ENCODE data around the gene SLC35F6. TPM values are rescaled to one million over a fixed set of nuclear protein-coding genes. Genes with fewer than 3 reads are reported as not detected.

The SLC35F6 gene
- total RNA-seq, 1 experiment from 2014 or later: 10.3 TPM

DNA sequence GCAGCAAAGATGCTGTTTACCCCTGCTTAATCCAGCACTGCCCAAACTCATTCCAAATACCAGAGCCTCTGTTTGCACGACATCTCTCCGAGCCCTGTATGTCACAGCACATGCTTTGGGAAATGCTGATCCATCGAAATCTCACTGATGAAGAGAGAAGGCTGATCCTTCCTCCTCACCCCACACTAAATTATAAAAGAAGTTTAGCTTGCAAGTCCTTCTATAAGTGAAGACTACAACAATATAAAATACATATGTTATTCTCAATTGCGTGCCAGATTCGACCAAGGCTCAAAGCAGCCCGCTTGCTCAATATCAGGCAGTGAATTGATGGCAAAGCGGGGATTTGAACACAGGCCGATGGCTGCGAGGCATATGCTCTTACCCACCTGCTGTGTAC lies 30.7 kb upstream of the SLC35F6 start:
- CTCF ChIA-PET: no interaction called here
- ATAC-seq: no peak
- POLR2A ChIA-PET: no interaction called here

DNA sequence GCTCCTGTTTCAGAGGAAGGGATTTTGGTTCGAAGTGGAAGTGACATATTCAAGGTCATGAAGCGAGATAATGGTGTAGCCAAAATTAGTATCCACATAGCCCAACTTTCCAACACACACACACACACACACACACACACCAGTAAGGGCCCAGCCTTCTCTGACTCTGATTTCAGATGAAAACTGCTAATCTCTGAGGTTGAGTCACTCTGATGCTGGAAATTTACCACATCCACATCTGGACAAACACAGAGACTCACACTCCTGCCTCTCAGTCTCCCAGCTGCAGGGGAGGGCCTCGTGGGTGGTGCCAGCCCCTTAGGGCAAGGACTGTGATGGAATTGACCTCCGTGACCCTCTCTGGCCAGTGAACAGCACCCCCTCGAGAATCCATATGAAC lies 29.0 kb upstream of the SLC35F6 start:
- H3K4me1 Mint-ChIP-seq: no peaks in the 10 kb centered on the region
- no peaks in the 10 kb centered on the region for H3K27me3 Mint-ChIP-seq (ENCODE audit: low read depth)
- no peaks in the 10 kb centered on the region for H3K9me3 Mint-ChIP-seq
- H3K36me3 Mint-ChIP-seq: no peaks in the 10 kb centered on the region
- ChIA-PET POLR2A (no interaction called here), CTCF (no interaction called here)
- ATAC-seq (no peak), DNase-seq (ENCODE audit: low spot score) (no peak)
- H3K27ac Mint-ChIP-seq: no peak overlapping the region
- H3K4me3 Mint-ChIP-seq: no peak overlapping the region
- TF ChIP-seq ZNF219 (CRISPR knock-in tag; IDR thresholded peaks at IDR 0.05; ENCODE audit: borderline replicate concordance) (no peak), ATF1 (CRISPR knock-in tag; IDR thresholded peaks at IDR 0.05) (no peak), GABPB1 (CRISPR knock-in tag; IDR thresholded peaks at IDR 0.05) (no peak), SP1 (CRISPR knock-in tag; conservative IDR thresholded peaks at IDR 0.05) (no peak), ZNF423 (CRISPR knock-in tag; IDR thresholded peaks at IDR 0.05) (no peak), E2F1 (CRISPR knock-in tag; IDR thresholded peaks at IDR 0.05) (no peak), RORB (CRISPR knock-in tag; IDR thresholded peaks at IDR 0.05) (no peak)

More for the DNA sequence above, 30.7 kb upstream of the SLC35F6 start:
- H3K4me3 Mint-ChIP-seq: no peak overlapping the region
- no peak for DNase-seq (ENCODE audit: low spot score)
- TF ChIP-seq, protein P1, sequence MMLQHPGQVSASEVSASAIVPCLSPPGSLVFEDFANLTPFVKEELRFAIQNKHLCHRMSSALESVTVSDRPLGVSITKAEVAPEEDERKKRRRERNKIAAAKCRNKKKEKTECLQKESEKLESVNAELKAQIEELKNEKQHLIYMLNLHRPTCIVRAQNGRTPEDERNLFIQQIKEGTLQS (CRISPR knock-in tag; conservative IDR thresholded peaks at IDR 0.05): no peak
- TF ChIP-seq SOX15 (CRISPR knock-in tag; IDR thresholded peaks at IDR 0.05) (no peak), NR1H2 (CRISPR knock-in tag; IDR thresholded peaks at IDR 0.05) (no peak), NFATC4 (CRISPR knock-in tag; IDR thresholded peaks at IDR 0.05) (no peak), ZNF263 (CRISPR knock-in tag; IDR thresholded peaks at IDR 0.05; ENCODE audit: low read depth) (no peak), TEAD1 (CRISPR knock-in tag; IDR thresholded peaks at IDR 0.05) (no peak), HMGXB4 (CRISPR knock-in tag; IDR thresholded peaks at IDR 0.05) (no peak), KAT7 (CRISPR knock-in tag; IDR thresholded peaks at IDR 0.05; ENCODE audit: borderline replicate concordance) (no peak), TP53 (CRISPR knock-in tag; IDR thresholded peaks at IDR 0.05) (no peak)
- TF ChIP-seq, protein P2, sequence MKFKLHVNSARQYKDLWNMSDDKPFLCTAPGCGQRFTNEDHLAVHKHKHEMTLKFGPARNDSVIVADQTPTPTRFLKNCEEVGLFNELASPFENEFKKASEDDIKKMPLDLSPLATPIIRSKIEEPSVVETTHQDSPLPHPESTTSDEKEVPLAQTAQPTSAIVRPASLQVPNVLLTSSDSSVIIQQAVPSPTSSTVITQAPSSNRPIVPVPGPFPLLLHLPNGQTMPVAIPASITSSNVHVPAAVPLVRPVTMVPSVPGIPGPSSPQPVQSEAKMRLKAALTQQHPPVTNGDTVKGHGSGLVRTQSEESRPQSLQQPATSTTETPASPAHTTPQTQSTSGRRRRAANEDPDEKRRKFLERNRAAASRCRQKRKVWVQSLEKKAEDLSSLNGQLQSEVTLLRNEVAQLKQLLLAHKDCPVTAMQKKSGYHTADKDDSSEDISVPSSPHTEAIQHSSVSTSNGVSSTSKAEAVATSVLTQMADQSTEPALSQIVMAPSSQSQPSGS (CRISPR knock-in tag; IDR thresholded peaks at IDR 0.05; ENCODE audit: borderline replicate concordance, low read depth): no peak
- TF ChIP-seq, protein P3, sequence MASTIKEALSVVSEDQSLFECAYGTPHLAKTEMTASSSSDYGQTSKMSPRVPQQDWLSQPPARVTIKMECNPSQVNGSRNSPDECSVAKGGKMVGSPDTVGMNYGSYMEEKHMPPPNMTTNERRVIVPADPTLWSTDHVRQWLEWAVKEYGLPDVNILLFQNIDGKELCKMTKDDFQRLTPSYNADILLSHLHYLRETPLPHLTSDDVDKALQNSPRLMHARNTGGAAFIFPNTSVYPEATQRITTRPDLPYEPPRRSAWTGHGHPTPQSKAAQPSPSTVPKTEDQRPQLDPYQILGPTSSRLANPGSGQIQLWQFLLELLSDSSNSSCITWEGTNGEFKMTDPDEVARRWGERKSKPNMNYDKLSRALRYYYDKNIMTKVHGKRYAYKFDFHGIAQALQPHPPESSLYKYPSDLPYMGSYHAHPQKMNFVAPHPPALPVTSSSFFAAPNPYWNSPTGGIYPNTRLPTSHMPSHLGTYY (CRISPR knock-in tag; IDR thresholded peaks at IDR 0.05): no peak
- TF ChIP-seq, protein P4, sequence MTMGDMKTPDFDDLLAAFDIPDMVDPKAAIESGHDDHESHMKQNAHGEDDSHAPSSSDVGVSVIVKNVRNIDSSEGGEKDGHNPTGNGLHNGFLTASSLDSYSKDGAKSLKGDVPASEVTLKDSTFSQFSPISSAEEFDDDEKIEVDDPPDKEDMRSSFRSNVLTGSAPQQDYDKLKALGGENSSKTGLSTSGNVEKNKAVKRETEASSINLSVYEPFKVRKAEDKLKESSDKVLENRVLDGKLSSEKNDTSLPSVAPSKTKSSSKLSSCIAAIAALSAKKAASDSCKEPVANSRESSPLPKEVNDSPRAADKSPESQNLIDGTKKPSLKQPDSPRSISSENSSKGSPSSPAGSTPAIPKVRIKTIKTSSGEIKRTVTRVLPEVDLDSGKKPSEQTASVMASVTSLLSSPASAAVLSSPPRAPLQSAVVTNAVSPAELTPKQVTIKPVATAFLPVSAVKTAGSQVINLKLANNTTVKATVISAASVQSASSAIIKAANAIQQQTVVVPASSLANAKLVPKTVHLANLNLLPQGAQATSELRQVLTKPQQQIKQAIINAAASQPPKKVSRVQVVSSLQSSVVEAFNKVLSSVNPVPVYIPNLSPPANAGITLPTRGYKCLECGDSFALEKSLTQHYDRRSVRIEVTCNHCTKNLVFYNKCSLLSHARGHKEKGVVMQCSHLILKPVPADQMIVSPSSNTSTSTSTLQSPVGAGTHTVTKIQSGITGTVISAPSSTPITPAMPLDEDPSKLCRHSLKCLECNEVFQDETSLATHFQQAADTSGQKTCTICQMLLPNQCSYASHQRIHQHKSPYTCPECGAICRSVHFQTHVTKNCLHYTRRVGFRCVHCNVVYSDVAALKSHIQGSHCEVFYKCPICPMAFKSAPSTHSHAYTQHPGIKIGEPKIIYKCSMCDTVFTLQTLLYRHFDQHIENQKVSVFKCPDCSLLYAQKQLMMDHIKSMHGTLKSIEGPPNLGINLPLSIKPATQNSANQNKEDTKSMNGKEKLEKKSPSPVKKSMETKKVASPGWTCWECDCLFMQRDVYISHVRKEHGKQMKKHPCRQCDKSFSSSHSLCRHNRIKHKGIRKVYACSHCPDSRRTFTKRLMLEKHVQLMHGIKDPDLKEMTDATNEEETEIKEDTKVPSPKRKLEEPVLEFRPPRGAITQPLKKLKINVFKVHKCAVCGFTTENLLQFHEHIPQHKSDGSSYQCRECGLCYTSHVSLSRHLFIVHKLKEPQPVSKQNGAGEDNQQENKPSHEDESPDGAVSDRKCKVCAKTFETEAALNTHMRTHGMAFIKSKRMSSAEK (CRISPR knock-in tag; IDR thresholded peaks at IDR 0.05; ENCODE audit: borderline replicate concordance): no peak
- no peak overlapping the region for H3K27ac Mint-ChIP-seq
- no peaks in the 10 kb centered on the region for H3K36me3 Mint-ChIP-seq
- no peaks in the 10 kb centered on the region for H3K9me3 Mint-ChIP-seq
- H3K4me1 Mint-ChIP-seq: no peaks in the 10 kb centered on the region
- no peaks in the 10 kb centered on the region for H3K27me3 Mint-ChIP-seq (ENCODE audit: low read depth)
